ENCODE measurements around the gene ETV4.

The ETV4 gene

DNA sequence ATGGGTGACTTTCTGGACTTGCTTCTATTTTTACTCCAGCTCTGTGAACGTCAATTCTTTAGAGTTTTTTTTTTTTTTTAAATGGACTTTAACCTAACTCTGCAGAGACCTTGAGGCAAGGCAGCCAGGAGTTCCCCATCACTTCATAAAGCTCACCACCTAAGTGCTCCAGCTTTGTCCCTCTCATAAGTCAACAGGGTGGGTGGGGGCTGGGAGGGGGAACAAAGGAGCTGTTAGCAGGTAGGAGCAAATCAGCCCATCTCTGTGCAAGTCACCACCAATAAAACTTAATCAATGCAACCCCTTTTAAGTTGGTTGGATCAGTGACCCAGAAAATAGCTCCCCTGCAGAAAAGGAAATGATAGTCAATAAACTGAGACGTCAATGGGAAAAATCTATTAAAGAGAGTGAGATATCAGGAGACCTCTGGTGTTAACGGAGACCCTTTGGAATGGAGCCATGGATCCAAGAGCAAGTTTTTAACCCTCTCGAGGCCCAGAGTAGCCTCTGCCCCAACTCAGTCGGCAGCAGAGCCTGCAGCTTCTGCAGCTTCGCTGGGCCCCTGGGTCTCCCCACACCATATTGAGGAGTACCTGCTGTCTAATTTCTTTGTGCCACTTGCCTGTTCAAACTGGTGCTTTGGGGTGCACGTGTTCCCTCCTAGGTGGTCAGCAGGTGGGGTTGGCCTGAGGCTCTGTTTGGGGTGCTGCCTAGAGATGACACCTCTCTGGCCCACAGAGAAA lies 27.6 kb upstream of the ETV4 start:
- no peak for DNase-seq (ENCODE audit: low read depth in 2 of 2, low spot score in 1 of 2)

- no peak for DNase-seq (ENCODE audit: low read depth in 2 of 2, low spot score in 1 of 2)
Observed at GRCh38 chr17:43572368-43572980, 26.3 kb upstream of the ETV4 start.

GRCh38 chr17:43570518-43570928 lies 24.4 kb upstream of the ETV4 start:
- DNase-seq (ENCODE audit: low read depth in 2 of 2, low spot score in 1 of 2): no peak

DNA sequence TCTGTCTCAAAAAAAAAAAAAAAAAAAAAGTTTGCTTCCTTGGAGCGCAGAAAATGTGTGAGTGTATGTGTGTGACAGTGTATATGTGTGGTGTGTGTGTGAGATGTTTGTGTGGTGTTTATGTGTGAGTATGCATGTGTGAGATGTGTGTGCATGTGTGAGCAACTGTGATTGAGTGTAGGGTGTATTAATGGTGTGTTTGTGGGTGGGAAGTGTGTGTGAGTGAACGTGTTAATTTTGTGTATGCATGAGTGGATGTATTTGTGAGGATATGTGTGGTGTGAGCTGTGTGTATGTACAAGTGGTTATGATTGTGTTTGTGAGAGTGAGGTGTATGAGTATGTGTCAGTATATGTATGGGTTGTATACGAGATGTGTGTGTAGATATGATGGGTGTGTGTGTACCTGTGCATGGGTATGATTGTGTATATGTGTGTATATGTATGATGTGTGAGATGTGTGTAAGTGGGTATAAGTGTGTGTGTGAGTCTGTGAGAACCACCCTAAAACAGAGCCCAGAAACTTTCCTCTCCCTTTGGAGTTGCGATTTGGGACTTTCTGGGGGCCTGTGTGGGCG lies 22.5 kb upstream of the ETV4 start:
- DNase-seq (ENCODE audit: low read depth in 2 of 2, low spot score in 1 of 2): no peak

DNA sequence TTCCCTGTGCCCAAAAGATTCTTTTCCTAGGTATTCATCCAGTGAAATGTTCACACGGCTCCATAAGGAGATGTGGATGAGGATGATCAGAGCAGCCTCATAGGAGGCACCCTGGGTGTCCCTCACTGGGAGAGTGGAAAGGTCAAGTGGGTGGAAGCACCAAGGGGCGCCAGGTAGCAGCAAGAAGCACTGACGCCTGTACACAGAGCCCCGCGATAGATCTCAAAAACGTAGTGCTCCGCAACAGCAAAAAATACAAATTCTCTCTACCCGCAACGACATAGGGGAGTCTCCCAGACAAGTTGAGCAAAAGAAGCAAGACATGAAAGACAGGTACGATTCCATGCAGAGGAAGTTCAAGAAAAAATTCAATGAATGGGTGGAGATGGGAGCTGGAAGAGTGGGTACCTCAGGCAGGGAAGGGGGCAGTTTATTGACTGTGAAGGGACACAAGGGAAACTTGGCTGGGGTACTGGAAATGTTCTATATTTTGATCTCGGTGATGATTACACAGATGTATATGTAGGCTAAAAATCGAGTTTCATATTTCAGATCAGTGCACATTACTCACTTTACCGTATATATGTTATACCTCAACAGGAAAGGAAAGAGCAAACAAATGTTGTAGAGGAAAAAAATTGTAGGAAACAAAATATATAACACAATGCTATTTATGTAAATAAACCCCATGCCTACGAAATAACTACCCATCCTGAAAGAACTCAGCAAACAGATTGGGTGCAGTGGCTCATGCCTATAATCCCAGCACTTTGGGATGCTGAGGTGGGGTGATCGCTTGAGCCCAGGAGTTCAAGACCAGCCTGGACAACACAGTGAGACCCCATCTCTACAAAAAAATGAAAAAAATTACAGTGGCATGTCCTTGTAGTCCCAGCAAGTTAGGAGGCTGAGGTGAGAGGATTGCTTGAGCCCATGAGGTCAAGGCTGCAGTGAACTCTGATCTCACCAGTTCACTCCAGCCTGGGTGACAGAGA lies 17.8 kb upstream of the ETV4 start:
- no peak for DNase-seq (ENCODE audit: low read depth in 2 of 2, low spot score in 1 of 2)

DNA sequence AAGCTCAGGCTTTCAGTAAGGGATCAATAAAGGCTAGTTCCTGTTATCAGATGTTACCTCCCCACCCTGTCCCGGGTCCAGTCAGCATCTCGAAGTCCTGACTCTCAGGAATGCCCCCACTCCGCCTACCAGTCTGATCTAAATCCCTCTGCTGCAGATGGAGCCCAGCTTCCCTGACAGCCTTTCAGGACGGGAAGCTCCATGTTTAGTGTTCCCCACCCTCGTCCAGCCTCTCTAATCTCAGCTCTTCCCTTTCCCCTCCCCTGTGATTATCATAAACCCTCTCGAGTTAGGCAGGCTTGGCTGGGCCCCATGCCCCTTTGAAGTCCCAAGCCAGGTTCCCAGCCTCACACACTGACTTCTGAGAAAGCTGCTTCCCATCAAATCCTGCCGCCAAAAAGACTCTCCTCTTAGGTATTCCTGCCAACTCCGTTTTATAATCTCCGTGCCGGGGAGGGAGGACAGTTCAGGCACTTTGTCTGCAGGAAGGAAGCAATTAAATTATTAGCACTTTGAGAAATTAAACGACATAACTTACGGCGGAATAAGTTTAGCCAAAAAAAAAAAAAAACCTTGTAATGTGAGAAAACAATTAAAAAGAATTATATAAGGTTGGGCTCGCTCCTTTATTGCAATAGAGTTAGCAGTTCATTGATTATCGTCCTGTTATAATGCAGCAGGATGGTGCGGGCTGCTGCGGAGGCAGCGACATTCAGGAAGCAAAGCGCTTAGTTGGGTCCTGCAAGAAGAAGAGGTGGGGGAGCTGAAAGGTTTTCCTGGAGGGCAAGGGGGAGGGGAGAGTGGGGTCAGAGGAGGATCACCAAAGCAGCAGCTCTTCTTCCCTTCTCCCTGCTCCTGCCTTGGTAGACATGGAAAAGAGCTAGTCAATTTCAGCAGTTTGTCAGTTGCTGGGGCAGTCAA lies 16.8 kb upstream of the ETV4 start:
- DNase-seq (ENCODE audit: low read depth in 2 of 2, low spot score in 1 of 2): no peak

DNA sequence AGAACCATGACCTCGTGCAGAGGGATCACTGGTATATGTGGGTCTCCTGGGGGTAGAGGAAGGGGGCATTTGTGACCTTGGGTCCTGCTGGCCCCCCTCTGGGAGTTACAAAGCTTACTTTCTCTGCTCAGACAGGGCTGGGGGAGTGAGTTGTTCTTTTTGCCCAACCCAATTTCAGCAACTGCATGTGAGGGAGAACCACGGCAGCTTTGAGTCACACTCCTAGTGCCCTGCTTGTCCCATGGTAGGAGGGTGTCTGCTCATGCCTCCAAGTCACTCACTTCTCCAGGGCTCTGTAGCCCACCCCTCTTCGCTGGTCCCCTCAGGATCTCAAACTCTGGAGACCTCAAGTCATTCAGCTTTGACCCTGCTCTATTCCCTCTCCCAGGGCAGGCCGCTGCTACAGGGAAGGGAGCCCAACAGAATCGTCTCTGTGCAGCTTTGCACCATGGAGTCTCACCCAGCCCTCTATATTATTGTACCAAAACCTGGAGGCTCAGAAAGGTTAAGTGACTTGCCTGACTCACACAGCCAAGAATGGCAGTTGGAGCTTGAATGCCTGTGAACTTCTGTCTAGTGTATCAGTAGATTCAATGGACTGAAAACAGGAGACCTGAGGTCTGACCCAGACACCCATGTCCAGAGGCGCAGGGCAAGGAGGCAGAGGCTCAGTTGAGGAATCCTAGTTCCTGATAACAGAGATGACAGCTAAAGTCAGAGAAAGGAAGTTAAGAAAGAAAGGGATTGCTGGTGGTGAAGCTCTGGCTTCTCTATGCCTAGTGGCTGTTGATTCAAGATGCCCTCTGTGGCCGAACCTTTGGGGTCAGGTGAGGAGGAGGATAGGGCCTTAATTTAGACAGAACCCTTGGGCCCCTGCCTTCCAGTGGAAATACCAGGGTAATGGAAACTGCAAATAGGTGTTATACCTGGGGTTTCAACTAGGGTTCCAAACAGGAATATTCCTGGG lies 14.6 kb upstream of the ETV4 start:
- DNase-seq (ENCODE audit: low read depth in 2 of 2, low spot score in 1 of 2): no peak

GRCh38 chr17:43559161-43559816 lies 13.1 kb upstream of the ETV4 start:
- no peak for DNase-seq (ENCODE audit: low read depth in 2 of 2, low spot score in 1 of 2)

- DNase-seq (ENCODE audit: low read depth in 2 of 2, low spot score in 1 of 2): no peak
Observed at GRCh38 chr17:43558805-43559160, 12.6 kb upstream of the ETV4 start.

- no peak for DNase-seq (ENCODE audit: low read depth in 2 of 2, low spot score in 1 of 2)
Observed at GRCh38 chr17:43556292-43556691, 10.2 kb upstream of the ETV4 start.

DNA sequence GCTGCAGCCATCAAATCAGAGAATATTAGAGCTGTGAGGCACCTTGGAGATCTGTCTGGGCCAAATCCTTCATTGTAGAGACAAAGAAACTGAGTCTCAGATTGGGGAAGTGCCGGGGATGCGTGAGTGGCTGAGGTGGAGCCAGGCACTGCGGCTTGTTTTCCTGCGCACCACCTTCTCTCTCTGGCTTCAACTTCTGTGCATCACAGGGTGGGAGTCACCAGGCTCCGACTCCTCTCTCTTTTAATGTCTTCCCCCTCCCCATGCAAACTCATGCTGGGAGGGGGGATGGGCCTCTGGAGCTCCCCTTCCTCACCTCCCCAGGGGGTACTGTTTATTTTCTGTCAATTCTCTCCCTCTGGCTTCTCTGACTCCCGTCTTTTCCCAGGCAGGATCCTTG lies 8.7 kb upstream of the ETV4 start:
- no peak for DNase-seq (ENCODE audit: low read depth in 2 of 2, low spot score in 1 of 2)

- DNase-seq (ENCODE audit: low read depth in 2 of 2, low spot score in 1 of 2): no peak
Observed at GRCh38 chr17:43553573-43553972, 7.4 kb upstream of the ETV4 start.

GRCh38 chr17:43552229-43552837 lies 6.2 kb upstream of the ETV4 start:
- DNase-seq (ENCODE audit: low read depth in 2 of 2, low spot score in 1 of 2): no peak

- no peak for DNase-seq (ENCODE audit: low read depth in 2 of 2, low spot score in 1 of 2)
Observed at GRCh38 chr17:43550754-43551153, 4.6 kb upstream of the ETV4 start.

- no peak for DNase-seq (ENCODE audit: low read depth in 2 of 2, low spot score in 1 of 2)
Observed at GRCh38 chr17:43549496-43549895, 3.4 kb upstream of the ETV4 start.

- DNase-seq (ENCODE audit: low read depth in 2 of 2, low spot score in 1 of 2): no peak
Observed at GRCh38 chr17:43548689-43549379, 2.7 kb upstream of the ETV4 start.

DNA sequence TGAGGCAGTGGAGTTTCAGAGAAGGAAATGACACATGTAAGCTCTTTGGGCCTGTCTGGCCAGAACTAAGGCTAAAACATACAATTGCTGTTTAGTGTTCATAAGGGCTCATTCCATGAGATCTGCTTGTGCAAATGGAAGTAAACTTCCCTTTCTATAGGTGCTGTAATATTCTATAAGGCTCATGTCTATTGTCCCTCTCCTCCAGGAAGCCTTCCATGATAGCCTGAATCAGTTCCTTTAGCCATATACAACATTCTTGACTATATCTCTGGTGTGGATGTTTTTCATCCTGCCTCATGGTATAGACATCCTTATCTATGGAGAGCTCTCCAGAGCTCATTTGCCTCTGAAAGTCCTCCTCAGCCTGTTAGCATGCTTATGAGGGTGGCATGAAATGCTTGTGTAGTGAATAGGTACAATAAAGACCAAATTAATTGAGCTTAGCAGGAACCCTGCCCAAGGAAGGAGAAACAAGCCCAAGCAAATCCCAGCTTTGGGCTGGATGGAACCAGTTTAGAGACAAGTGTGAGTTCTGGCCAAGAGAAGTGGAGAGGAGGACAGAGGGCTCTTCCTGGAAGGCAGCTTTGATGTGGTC lies 1.6 kb upstream of the ETV4 start:
- DNase-seq (ENCODE audit: low read depth in 2 of 2, low spot score in 1 of 2): no peak

All from stimulated activated CD8-positive, alpha-beta memory T cell treated with anti-CD3 and anti-CD28 coated beads, Interleukin-4, amount 100 ng/mL, for 4 hours (primary cell).